ENCODE measurements around the gene SLC25A43.

DNA sequence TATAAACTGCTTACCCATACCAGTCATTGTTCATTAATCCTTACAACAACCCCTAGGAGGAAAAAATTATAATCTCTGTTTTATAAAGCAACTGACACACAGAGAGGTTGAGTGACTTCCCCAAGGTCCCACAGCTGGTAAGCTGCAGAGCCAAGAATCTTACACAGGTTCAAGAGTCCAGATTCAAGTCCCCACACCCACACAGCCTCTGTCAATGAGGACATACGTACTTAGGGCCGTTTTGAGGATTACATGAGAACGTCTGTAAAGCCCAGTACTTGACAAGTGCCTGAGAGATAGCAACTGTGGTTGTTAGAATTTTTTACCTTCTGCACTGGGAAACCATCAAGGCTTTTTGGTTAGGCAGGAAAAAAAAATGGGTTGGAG lies 556 bp upstream of the SLC25A43 start:
- TF ChIP-seq JUNB (IDR thresholded peaks at IDR 0.05) (no peak), HDAC2 (IDR thresholded peaks at IDR 0.05) (no peak), POLR2A (IDR thresholded peaks at IDR 0.05; ENCODE audit: low read length) (no peak), CTCF (IDR thresholded peaks at IDR 0.05) (no peak), NFE2L2 (conservative IDR thresholded peaks at IDR 0.05; ENCODE audit: low read length) (no peak), RFX5 (IDR thresholded peaks at IDR 0.05) (no peak), RAD21 (conservative IDR thresholded peaks at IDR 0.05 in 1 of 2, IDR thresholded peaks at IDR 0.05 in 1 of 2) (no peak), ZSCAN20 (CRISPR knock-in tag; IDR thresholded peaks at IDR 0.05) (no peak)
- TF ChIP-seq, protein P1, sequence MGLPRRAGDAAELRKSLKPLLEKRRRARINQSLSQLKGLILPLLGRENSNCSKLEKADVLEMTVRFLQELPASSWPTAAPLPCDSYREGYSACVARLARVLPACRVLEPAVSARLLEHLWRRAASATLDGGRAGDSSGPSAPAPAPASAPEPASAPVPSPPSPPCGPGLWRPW (IDR thresholded peaks at IDR 0.05) = no peak
